Stimulated activated CD8-positive, alpha-beta memory T cell treated with anti-CD3 and anti-CD28 coated beads, Interleukin-12 subunit alpha, Interleukin-12 subunit beta, amount 100 ng/mL, for 1 hour (primary cell): ENCODE measurements around the gene TSPEAR.

Experiments used
- DNase-seq: peaks from one replicate; pipeline ENCODE4 v3.0.0-alpha.2; 2020; ENCODE audit warnings: low read depth

Gene TSPEAR

GRCh38 chr21:44740742-44741141, 29.4 kb upstream of the TSPEAR start:
- DNase-seq: no peak

- no peak for DNase-seq
These were observed 27.9 kb upstream of the TSPEAR start for GRCh38 chr21:44739316-44739715.

DNA sequence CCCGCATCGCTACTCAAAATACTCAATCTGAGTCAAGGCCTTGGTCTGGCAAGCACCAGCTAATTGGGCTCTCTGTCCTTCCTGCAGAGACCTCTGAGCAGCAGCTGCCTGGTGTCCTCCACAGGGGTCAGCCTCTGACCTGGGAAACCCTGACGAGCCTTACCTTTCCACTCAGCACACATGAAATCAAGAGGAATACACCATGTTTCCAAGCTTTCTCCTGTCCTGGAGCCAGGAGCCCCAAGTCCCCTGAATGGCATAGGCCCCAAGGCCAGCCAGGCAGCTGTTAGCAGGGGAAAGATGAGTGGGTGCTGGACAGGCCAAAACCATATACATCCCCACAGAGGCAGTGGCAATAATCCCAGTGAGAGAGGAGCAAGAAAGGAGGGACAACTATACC, 27.2 kb upstream of the TSPEAR start:
- DNase-seq: no peak

- no peak for DNase-seq
These were observed 26.5 kb upstream of the TSPEAR start for GRCh38 chr21:44737706-44738354.

DNA sequence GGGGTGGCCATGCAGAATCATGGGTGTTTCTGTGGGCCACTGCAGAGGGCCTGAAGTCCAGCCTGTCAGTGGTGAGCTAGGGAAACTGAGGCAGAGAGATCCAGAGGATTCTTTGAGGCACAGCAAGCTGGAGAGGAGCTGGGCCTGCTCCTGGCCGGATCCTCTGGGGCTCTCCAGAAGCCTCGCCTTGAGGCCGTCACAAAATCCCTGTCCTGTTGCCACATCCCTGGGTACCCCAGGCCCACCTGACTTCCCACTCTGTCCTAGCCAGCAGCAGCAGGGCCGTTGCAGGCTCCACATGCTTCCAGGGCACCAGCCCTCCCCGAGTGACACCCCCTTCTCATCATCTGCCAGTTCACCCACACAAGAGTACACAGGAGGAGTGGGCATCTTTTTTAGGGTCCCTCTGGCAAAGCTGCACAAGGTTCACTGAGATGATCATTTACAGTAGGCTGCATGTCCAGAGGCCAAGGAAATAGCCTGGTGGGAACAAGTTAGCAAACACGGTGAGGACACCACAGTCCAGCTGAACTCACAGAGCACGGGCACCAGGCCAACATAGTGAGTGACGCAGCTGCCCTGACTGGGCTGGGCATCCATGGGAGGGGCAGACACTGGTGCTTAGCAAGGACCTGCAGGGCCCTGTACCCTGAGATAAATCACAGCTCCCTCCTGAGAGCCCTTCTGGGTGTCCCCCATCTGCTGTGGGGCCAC, 25.1 kb upstream of the TSPEAR start:
- no peak for DNase-seq

- DNase-seq: no peak
These were observed 24.4 kb upstream of the TSPEAR start for GRCh38 chr21:44735821-44736220.

- DNase-seq: no peak
These were observed 23.5 kb upstream of the TSPEAR start for GRCh38 chr21:44734841-44735240.

DNA sequence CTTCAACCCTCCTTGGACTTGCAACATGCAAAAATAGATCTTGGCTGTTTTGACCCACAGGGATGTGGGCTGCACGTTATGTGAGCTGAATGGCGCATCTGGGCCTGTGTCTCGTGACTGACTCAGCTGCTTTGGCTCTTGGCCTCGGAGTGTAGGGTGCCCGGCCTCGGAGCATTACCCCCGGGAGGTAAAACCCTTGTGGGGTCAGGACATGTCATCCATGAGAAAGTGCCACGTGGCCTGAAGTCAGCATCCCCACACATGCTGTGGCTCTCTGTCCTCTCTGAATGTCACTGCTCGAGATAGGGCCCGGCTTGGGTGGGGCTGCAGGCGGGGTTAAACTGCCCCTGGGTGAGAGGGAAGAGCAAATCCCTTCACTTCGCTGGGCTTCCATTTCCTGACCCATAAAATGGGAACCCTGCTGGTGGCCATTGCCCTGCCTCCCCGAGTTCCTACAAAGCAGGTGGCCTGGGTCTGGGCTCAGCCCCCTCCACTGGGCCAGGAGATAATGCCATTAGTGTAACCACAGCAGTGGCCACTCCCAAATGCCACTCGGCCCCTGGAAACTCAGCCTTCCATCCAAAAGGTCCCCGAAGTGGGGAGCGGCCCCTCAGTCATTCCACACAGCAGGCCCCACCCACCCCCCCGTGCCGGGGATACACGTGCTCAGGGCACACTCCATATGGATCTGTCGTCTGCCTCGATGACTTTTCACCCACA, 22.8 kb upstream of the TSPEAR start:
- DNase-seq: no peak

GRCh38 chr21:44732956-44733355, 21.6 kb upstream of the TSPEAR start:
- no peak for DNase-seq

- DNase-seq: no peak
These were observed 20.9 kb upstream of the TSPEAR start for GRCh38 chr21:44732263-44732662.

- DNase-seq: no peak
These were observed 19.7 kb upstream of the TSPEAR start for GRCh38 chr21:44730951-44731579.

DNA sequence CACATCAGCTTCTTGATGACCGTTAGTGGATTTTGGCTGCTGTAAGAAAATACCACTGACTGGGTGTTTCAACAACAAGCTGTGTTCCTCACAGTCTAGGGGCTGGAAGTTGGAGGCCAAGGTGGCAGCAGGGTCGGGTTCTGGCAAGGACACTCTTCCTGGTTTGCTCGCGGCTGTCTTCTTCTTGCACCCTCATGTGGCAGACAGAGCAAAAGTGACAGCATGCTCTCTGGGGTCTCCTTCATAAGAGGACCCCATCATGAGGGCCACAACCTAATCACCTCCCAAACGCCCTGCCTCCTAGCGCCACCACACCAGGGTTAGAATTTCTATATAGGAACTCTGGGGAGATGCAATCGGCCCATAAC, 18.6 kb upstream of the TSPEAR start:
- no peak for DNase-seq

DNA sequence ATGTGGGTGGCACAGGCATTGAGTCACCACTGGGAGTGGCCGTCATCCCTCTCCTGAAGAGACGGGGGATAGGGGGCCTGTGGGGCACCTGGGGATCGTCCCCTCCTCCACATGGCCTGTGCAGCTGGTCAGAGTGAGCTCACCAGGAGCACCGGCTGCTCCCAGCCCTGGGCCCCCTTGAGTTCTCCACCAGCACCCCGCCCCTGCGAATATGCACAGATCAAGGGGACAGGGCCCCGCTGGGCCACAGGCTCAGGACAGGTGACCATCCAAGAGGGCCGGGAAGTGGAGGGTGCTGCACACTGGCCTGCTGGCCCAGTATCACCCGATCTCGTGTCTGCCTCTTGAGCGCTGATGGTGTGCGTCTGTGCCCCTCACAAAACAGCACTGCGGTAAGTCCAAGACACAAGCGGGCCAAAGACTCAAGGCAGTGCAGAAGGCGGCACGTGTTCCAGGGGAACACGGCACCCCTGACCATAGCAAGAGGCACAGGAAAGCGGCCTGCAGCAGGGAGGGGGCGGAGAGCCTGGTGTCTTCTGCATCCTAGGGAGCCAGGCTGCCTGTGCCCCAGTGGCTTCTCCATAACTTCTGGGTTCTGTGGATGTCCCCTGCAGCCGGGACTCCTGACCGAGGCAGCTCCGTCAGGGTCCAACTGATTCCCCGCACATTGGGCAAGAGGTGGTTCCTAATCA, 18.1 kb upstream of the TSPEAR start:
- no peak for DNase-seq

DNA sequence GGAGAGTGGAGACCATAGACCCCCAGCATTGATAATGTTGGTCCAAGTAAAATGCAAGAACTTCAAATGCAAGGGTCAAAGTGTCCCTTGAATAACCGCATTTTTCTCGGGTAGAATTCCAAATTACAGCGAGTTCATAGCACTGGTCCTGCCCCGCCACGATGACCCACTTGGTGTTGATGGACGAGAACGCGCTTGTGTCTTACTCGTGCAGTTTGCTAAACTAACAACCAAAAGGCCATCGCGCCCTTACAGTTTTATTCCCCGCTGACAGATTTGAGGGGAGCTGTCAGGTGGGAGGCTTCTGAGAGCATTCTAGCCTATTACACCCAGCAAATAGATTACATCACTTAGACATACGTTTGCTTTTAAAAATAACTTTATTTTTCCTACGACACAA, 17.3 kb upstream of the TSPEAR start:
- no peak for DNase-seq

DNA sequence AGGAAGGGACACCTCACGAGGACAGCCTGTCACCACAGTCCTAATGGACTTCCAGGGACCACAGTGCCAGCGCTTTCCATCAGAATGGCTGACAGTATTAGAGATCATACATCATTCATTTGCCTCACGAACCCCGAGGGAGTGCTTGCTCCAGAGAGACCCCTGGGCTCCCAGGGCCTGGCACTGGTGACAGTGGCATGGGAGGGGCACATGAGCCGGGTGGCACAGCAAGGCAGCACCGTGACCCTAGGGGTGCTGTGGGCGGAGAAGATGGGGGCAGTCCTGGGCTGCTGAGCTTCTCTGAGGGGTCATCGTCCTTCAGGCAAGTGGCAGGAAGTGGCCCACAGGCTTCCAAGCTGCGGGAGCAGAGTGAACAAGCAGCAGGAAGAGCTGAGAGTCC, 16.4 kb upstream of the TSPEAR start:
- DNase-seq: no peak

GRCh38 chr21:44727321-44727720, 15.9 kb upstream of the TSPEAR start:
- DNase-seq: no peak

- no peak for DNase-seq
These were observed 15.5 kb upstream of the TSPEAR start for GRCh38 chr21:44726826-44727225.

DNA sequence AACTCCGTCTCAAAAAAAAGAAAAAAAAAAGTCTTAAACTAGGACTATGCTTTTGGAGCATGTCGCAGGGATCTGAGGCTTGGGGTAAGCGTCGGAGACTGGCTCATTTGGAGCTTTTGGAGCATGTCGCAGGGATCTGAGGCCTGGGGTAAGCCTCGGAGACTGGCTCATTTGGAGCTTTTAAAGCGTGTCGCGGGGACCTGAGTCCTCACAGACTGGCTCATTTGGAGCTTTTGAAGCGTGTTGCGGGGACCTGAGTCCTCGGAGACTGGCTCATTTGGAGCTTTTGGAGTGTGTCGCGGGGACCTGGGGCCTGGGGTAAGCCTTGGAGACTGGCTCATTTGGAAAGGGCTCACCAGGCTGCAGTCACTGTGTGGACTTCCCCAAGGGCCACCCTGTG, 13.6 kb upstream of the TSPEAR start:
- no peak for DNase-seq

DNA sequence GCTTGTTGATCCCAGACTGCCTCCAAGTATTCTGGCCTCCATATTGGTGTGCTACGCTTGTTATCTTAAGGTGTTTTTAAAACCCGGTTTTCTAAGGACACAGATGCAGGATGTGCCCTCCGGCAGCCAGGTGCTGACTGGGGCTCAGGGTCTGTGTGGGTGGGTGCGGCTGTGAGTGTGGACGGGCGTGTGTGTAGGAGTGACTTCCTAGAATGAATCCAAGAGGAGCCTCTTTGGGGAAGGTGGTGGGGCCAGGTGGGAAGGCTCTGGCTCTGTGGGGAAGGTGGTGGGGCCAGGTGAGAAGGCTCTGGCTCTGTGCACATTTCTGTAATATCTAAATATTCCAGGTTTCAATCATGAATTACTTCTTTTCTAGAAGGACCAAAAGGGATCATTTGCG, 12.8 kb upstream of the TSPEAR start:
- DNase-seq: no peak

DNA sequence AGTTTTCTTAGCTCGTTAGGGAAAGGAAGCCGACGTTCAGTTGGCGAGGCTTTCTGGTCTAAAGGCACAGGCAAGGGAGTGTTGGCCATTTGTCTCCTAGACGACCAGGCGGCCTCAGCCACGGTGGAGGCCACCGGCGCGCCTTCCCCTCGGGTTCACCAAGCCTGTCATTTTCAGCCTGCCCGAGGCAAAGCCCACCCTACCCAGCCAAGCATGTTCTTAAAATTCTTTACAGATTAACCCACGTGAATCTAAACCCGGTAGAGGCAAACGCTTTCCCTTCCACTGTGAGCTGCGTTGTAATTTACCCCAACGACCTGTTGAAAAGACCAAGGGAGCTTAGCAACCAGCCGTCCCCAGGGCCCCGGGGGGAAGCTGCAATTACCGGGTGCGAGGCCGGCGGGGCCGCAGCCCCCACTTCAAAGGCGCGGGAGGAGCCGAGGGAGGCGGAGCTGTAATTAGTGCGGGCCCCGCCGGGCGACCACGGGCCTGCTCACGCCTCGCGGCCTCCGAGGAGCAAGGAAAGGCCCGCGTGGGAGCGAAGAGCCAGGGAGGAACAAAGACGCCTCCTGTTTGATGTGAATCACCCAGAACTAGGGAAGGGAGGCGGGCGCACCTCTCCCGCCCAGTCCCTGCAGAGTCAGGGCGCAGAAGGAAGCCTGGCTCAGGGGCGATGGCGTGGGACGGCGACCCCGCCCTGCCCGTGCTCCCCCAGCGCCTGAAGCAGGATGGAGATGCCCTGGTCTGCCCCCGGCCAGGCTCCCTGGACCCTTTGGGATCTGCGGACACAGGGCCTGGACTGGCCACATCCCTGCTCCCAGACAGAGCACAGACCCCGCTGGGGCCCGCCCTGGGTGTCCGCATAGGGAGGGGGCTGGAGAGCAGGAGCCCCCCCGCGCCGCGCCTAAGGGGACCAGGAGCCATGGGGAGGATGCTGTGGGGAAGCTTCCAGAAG, 12.1 kb upstream of the TSPEAR start:
- DNase-seq: no peak

DNA sequence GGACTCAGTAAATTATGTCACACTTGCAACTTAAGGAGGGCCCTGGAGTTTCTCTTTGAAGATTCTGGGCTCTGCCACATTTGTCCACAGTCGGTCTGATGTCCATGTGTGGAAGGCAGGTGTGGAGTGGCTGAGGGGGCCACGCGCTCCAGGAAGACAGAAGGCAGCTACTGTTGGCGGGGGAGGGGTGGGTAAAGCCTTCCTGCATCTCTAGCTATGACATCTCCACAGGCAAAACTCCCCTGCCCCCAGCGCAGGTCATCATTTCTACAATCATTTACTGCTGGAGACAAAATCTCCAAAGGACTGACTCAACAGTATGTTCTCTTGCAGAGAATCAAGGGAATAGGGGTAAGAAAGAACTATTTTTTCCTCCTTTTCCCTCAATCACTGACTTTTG, 11.4 kb upstream of the TSPEAR start:
- DNase-seq: no peak
